Midbrain (tissue), 1 donor: ENCODE data around the gene GNG8.
A peak's percentile ranks its signal among the peaks of the same experiment; 100 is the strongest.

Source experiments
- DNase-seq: peaks from one replicate; lab custom pipeline; 2025; lab: John Stamatoyannopoulos, UW

Gene GNG8

GRCh38 chr19:46618670-46619231 is 17.3 kb downstream of the GNG8 start:
- no peak for DNase-seq

- DNase-seq, result no peak
Observed at GRCh38 chr19:46617601-46618000, 18.4 kb downstream of the GNG8 start.

GRCh38 chr19:46616631-46617322 is 19.2 kb downstream of the GNG8 start:
- DNase-seq, result no peak

- DNase-seq, result no peak
Observed at GRCh38 chr19:46615966-46616365, 20.0 kb downstream of the GNG8 start.

GRCh38 chr19:46614114-46614722 is 21.8 kb downstream of the GNG8 start:
- peak; percentile 89 for DNase-seq

- DNase-seq, result no peak
Observed at GRCh38 chr19:46613525-46613924, 22.5 kb downstream of the GNG8 start.

GRCh38 chr19:46611776-46612175 is 24.2 kb downstream of the GNG8 start:
- DNase-seq, result no peak

GRCh38 chr19:46610851-46611770 is 24.9 kb downstream of the GNG8 start:
- no peak for DNase-seq

- DNase-seq, result no peak
Observed at GRCh38 chr19:46610413-46610775, 25.6 kb downstream of the GNG8 start.

GRCh38 chr19:46609511-46610412 is 26.2 kb downstream of the GNG8 start:
- DNase-seq, result no peak

GRCh38 chr19:46608581-46609345 is 27.2 kb downstream of the GNG8 start:
- no peak for DNase-seq

GRCh38 chr19:46608178-46608577 is 27.8 kb downstream of the GNG8 start:
- no peak for DNase-seq

GRCh38 chr19:46607448-46607841 is 28.6 kb downstream of the GNG8 start:
- peak; percentile 31 for DNase-seq

GRCh38 chr19:46606681-46607447 is 29.1 kb downstream of the GNG8 start:
- no peak for DNase-seq

- no peak for DNase-seq
Observed at GRCh38 chr19:46606019-46606418, 30.0 kb downstream of the GNG8 start.

- DNase-seq, result no peak
Observed at GRCh38 chr19:46605356-46605821, 30.6 kb downstream of the GNG8 start.

GRCh38 chr19:46604781-46605355 is 31.1 kb downstream of the GNG8 start:
- peak; percentile 66 for DNase-seq

GRCh38 chr19:46603752-46604231 is 32.2 kb downstream of the GNG8 start:
- DNase-seq, result no peak

- DNase-seq, result no peak
Observed at GRCh38 chr19:46603195-46603637, 32.8 kb downstream of the GNG8 start.
